SK-N-SH treated with all-trans-retinoic acid at 6 μM for 48 hours (cell line): Measurements from ENCODE around the gene ARHGAP28.
"Not testable (repeated sequence)": the region's sequence is repeated elsewhere in the genome, so short reads cannot be mapped to it uniquely, and the experiment has no call there.

ENCODE experiments used
- ATAC-seq: fragments of 200-7000 bp; cut with Tn5 transposase; 3 replicates; pipeline ENCODE4 v1.9.1; 2020; ENCODE audit warnings: mild to moderate bottlenecking, moderate library complexity
- ARNTL ChIP-seq: fragments of 450-650 bp; formaldehyde crosslinking; IDR thresholded peaks from 2 replicates; pipeline ENCODE4 v1.5.0; 2020; ENCODE audit warnings: low read depth, mild to moderate bottlenecking, moderate library complexity, borderline replicate concordance
- BACH2 ChIP-seq: fragments of 250-450 bp; sonication (Bioruptor Pico); IDR thresholded peaks from 2 replicates; pipeline ENCODE4 v1.9.0; 2021; ENCODE audit warnings: mild to moderate bottlenecking, borderline replicate concordance
- ESRRG ChIP-seq: fragments of 250-450 bp; sonication (Bioruptor Pico); IDR thresholded peaks from 2 replicates; pipeline ENCODE4 v1.6.1; 2021; ENCODE audit warnings: mild to moderate bottlenecking
- GLIS3 ChIP-seq: fragments of 250-450 bp; sonication (Bioruptor Pico); IDR thresholded peaks from 2 replicates; pipeline ENCODE4 v1.5.0; 2020; ENCODE audit warnings: mild to moderate bottlenecking, moderate library complexity
- ISL1 ChIP-seq: fragments of 250-450 bp; sonication (Bioruptor Pico); IDR thresholded peaks from 2 replicates; pipeline ENCODE4 v2.1.2; 2022; ENCODE audit warnings: mild to moderate bottlenecking, moderate library complexity
- OSR1 ChIP-seq: fragments of 250-450 bp; sonication (Bioruptor Pico); IDR thresholded peaks from 2 replicates; pipeline ENCODE4 v1.8.0; 2022; ENCODE audit warnings: moderate library complexity, mild to moderate bottlenecking, inconsistent platforms
- PPARA ChIP-seq: fragments of 250-450 bp; sonication (Bioruptor Pico); IDR thresholded peaks from 2 replicates; pipeline ENCODE4 v1.5.0; 2020; ENCODE audit warnings: mild to moderate bottlenecking, borderline replicate concordance
- RARB ChIP-seq: fragments of 250-450 bp; sonication (Bioruptor Pico); IDR thresholded peaks from 2 replicates; pipeline ENCODE4 v1.8.0; 2021; ENCODE audit warnings: mild to moderate bottlenecking, moderate library complexity
- SNAI2 ChIP-seq: fragments of 250-450 bp; sonication (Bioruptor Pico); IDR thresholded peaks from 2 replicates; pipeline ENCODE4 v1.5.0; 2020; ENCODE audit warnings: mild to moderate bottlenecking, moderate library complexity
- TCF4 ChIP-seq: fragments of 250-450 bp; sonication (Bioruptor Pico); IDR thresholded peaks from 2 replicates; pipeline ENCODE4 v1.8.0; 2021; ENCODE audit warnings: mild to moderate bottlenecking, moderate library complexity, borderline replicate concordance
- TOX ChIP-seq: fragments of 250-450 bp; sonication (Bioruptor Pico); IDR thresholded peaks from 2 replicates; pipeline ENCODE4 v1.8.0; 2021; ENCODE audit warnings: mild to moderate bottlenecking, moderate library complexity, borderline replicate concordance
- ZC3H10 ChIP-seq: fragments of 250-450 bp; sonication (Bioruptor Pico); IDR thresholded peaks from 2 replicates; pipeline ENCODE4 v1.5.1; 2021; ENCODE audit warnings: mild to moderate bottlenecking, moderate library complexity
- ZFP3 ChIP-seq: fragments of 250-450 bp; sonication (Bioruptor Pico); IDR thresholded peaks from 2 replicates; pipeline ENCODE4 v1.5.0; 2020; ENCODE audit warnings: mild to moderate bottlenecking, moderate library complexity
- ZFP30 ChIP-seq: fragments of 450-650 bp; formaldehyde crosslinking; IDR thresholded peaks from 2 replicates; pipeline ENCODE4 v1.5.0; 2022; ENCODE audit warnings: mild to moderate bottlenecking, moderate library complexity
- ZNF565 ChIP-seq: fragments of 450-650 bp; formaldehyde crosslinking; conservative IDR thresholded peaks from 2 replicates; pipeline ENCODE4 v1.5.0; 2020; ENCODE audit warnings: low read depth, mild to moderate bottlenecking, moderate library complexity
- ZNF8 ChIP-seq: fragments of 450-650 bp; formaldehyde crosslinking; IDR thresholded peaks from 2 replicates; pipeline ENCODE4 v1.5.0; 2020; ENCODE audit warnings: mild to moderate bottlenecking, moderate library complexity
- TF ChIP-seq, protein P1 (sequence below): fragments of 250-450 bp; sonication (Bioruptor Pico); IDR thresholded peaks from 2 replicates; pipeline ENCODE4 v1.5.1; 2021; ENCODE audit warnings: mild to moderate bottlenecking, moderate library complexity
- TF ChIP-seq, protein P2 (sequence below): fragments of 250-450 bp; sonication (Bioruptor Pico); IDR thresholded peaks from 2 replicates; pipeline ENCODE4 v1.8.0; 2021; ENCODE audit warnings: low read depth, mild to moderate bottlenecking, moderate library complexity, borderline replicate concordance

The ARHGAP28 gene

DNA sequence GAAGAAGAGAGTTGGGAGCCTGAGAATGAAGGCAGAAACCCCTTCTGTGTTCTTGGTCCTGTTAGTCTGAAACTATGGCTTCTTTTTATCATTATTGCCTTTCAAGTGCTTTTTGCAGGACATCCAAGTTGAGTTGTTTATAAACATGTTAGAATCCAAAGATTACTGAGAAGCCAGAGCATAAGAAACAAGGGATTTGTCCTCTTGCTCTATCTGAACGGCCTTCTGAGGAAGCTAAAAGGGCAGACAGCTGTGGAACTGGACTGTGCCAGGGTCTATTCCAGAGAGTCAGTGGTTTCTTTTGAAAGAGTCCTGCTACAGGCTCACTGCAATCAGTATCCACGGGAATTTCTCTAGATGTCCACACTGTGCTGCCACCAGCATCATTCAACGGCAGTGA is 86.6 kb downstream of the ARHGAP28 start:
- no peak for ATAC-seq
- TF ChIP-seq TOX (no peak), ZFP30 (no peak), OSR1 (CRISPR knock-in tag) (no peak), ZFP3 (CRISPR knock-in tag) (no peak), ZNF565 (CRISPR knock-in tag) (no peak), SNAI2 (CRISPR knock-in tag) (no peak), GLIS3 (CRISPR knock-in tag) (no peak), PPARA (CRISPR knock-in tag) (no peak), TCF4 (no peak), ISL1 (CRISPR knock-in tag) (no peak), ZNF8 (CRISPR knock-in tag) (no peak), ARNTL (CRISPR knock-in tag) (no peak)
- TF ChIP-seq, protein P1, sequence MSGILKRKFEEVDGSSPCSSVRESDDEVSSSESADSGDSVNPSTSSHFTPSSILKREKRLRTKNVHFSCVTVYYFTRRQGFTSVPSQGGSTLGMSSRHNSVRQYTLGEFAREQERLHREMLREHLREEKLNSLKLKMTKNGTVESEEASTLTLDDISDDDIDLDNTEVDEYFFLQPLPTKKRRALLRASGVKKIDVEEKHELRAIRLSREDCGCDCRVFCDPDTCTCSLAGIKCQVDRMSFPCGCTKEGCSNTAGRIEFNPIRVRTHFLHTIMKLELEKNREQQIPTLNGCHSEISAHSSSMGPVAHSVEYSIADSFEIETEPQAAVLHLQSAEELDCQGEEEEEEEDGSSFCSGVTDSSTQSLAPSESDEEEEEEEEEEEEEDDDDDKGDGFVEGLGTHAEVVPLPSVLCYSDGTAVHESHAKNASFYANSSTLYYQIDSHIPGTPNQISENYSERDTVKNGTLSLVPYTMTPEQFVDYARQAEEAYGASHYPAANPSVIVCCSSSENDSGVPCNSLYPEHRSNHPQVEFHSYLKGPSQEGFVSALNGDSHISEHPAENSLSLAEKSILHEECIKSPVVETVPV: no peak
- TF ChIP-seq, protein P2, sequence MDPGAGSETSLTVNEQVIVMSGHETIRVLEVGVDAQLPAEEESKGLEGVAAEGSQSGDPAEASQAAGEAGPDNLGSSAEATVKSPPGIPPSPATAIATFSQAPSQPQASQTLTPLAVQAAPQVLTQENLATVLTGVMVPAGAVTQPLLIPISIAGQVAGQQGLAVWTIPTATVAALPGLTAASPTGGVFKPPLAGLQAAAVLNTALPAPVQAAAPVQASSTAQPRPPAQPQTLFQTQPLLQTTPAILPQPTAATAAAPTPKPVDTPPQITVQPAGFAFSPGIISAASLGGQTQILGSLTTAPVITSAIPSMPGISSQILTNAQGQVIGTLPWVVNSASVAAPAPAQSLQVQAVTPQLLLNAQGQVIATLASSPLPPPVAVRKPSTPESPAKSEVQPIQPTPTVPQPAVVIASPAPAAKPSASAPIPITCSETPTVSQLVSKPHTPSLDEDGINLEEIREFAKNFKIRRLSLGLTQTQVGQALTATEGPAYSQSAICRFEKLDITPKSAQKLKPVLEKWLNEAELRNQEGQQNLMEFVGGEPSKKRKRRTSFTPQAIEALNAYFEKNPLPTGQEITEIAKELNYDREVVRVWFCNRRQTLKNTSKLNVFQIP (CRISPR knock-in tag): no peak

DNA sequence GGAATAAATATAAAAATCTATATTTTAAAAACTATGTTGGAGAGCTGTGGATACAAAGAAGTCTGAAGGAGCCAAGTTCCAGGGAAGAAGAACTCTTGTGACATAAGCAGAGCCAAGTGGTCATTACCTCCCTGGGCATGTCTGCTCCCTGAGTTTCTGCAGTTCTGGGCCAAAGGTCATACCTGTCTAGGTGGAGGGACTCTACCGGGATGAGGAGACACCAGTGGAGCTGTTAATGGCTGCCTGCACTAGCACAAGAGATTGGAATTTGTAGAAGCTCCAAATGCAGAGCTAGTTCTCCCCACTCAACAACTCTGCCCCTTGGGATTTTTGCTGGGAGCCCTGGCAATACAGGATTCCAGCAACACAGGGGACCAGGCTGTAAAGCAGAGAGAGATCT is 89.8 kb downstream of the ARHGAP28 start:
- no peak for ATAC-seq
- TF ChIP-seq, protein P2 (CRISPR knock-in tag): no peak
- TF ChIP-seq ESRRG (CRISPR knock-in tag): no peak

DNA sequence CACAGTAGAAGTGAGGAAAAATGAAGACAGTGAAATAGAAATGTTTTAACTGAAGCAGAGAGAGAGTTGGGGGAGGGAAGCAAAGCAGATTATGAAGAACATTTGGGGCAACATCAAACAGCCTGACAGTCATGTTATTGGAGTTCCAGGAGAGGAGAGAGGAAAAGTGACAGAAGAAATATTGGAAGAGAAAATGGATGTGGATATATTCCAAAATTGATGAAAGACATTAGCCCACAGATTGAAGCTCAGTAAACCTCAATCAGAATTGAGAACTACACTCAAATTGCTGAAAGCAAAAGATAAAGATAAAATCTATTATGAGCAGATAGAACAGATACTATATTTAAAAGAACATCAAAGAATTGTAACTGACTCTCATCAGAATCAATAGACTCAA is 90.8 kb downstream of the ARHGAP28 start:
- TF ChIP-seq ZFP3 (CRISPR knock-in tag) (no peak), RARB (CRISPR knock-in tag) (no peak), ESRRG (CRISPR knock-in tag) (no peak), ZC3H10 (no peak)

DNA sequence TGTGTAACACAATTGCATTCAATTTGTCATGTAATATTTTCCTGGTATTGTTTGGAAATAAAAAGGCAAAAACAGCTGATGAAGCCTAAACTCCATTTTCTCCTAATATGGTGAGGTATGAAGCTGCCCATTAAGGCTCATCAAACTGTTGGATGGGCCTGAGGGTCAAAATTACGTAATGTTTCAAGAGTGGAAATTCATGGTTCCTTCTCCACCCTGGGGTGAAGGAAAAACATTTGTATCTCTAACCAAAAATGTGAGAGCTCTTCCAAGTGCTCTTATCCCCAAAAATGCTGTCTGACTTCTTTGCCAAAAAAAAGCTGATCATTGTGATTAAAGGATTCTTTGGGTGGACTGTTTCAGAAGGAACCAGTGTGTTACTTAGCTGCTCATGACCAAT is 91.8 kb downstream of the ARHGAP28 start:
- ATAC-seq: no peak
- TF ChIP-seq OSR1 (CRISPR knock-in tag): no peak
- TF ChIP-seq PPARA (CRISPR knock-in tag): no peak
- TF ChIP-seq ESRRG (CRISPR knock-in tag): no peak
- no peak for TF ChIP-seq RARB (CRISPR knock-in tag)
- TF ChIP-seq ZFP30: no peak
- TF ChIP-seq BACH2 (CRISPR knock-in tag): no peak
- no peak for TF ChIP-seq ZNF565 (CRISPR knock-in tag)
- TF ChIP-seq, protein P1: no peak
- TF ChIP-seq ARNTL (CRISPR knock-in tag): no peak
- no peak for TF ChIP-seq ZC3H10
- no peak for TF ChIP-seq ZFP3 (CRISPR knock-in tag)
- TF ChIP-seq GLIS3 (CRISPR knock-in tag): no peak
- TF ChIP-seq, all 23 proteins: peak for 0

More for the DNA sequence above, 90.8 kb downstream of the ARHGAP28 start:
- ATAC-seq: no peak

DNA sequence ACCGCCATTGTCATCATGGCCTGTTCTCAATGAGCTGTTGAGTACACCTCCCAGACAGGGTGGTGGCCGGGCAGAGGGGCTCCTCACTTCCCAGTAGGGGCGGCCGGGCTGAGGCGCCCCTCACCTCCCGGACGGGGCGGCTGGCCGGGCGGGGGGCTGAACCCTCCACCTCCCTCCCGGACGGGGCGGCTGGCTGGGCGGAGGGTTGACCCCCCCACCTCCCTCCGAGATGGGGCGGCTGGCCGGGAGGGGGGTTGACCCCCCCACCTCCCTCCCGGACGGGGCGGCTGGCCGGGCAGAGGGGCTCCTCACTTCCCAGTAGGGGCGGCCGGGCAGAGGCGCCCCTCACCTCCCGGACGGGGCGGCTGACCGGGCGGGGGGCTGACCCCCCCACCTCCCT is 97.6 kb downstream of the ARHGAP28 start:
- not testable (repeated sequence) for ATAC-seq

DNA sequence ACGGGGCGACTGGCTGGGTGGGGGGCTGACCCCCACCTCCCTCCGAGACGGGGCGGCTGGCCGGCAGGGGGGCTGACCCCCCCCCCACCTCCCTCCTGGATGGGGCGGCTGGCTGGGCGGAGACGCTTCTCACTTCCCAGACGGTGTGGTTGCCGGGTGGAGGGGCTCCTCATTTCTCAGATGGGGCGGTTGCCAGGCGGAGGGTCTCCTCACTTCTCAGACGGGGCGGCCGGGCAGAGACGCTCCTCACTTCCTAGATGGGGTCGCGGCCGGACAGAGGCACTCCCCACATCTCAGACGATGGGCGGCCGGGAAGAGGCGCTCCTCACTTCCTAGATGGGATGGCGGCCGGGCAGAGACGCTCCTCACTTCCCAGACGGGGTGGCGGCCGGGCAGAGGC is 98.0 kb downstream of the ARHGAP28 start:
- not testable (repeated sequence) for ATAC-seq
